ENCODE results near the gene OR2W3.

OR2W3 gene

GRCh38 chr1:247883346-247883745 is 12.0 kb upstream of the OR2W3 start:
- H3K9me3 ChIP-seq (ENCODE audit: insufficient read depth, low read depth, low read length) = peaks cover 30% of the 10 kb centered on the region
- H3K9ac ChIP-seq (ENCODE audit: low read depth, low read length) = no peak overlapping the region
- H3K4me3 ChIP-seq (ENCODE audit: low read length) = no peak overlapping the region
- no peaks in the 10 kb centered on the region for H3K4me1 ChIP-seq (ENCODE audit: insufficient read depth, low read length)
- no peak overlapping the region for H3K27ac ChIP-seq (ENCODE audit: low read length)
- H3K36me3 ChIP-seq (ENCODE audit: insufficient read depth, low read depth, low read length) = no peaks in the 10 kb centered on the region
- H3K27me3 ChIP-seq (ENCODE audit: insufficient read depth, low read length) = no peaks in the 10 kb centered on the region

- Histone ChIP-seq H3K9ac (ENCODE audit: low read depth, low read length) (no peak overlapping the region), H3K27ac (ENCODE audit: low read length) (no peak overlapping the region), H3K4me1 (ENCODE audit: insufficient read depth, low read length) (no peaks in the 10 kb centered on the region), H3K36me3 (ENCODE audit: insufficient read depth, low read depth, low read length) (no peaks in the 10 kb centered on the region), H3K4me3 (ENCODE audit: low read length) (no peak overlapping the region), H3K27me3 (ENCODE audit: insufficient read depth, low read length) (no peaks in the 10 kb centered on the region), H3K9me3 (ENCODE audit: insufficient read depth, low read depth, low read length) (peaks cover 25% of the 10 kb centered on the region)
Observed at GRCh38 chr1:247884797-247885413, 10.5 kb upstream of the OR2W3 start.

- Histone ChIP-seq H3K4me1 (ENCODE audit: insufficient read depth, low read length) (no peaks in the 10 kb centered on the region), H3K9ac (ENCODE audit: low read depth, low read length) (no peak overlapping the region), H3K36me3 (ENCODE audit: insufficient read depth, low read depth, low read length) (no peaks in the 10 kb centered on the region), H3K9me3 (ENCODE audit: insufficient read depth, low read depth, low read length) (peaks cover 38% of the 10 kb centered on the region), H3K27me3 (ENCODE audit: insufficient read depth, low read length) (no peaks in the 10 kb centered on the region), H3K27ac (ENCODE audit: low read length) (no peak overlapping the region), H3K4me3 (ENCODE audit: low read length) (no peak overlapping the region)
Observed at GRCh38 chr1:247895976-247896375, 589 bp downstream of the OR2W3 start.

DNA sequence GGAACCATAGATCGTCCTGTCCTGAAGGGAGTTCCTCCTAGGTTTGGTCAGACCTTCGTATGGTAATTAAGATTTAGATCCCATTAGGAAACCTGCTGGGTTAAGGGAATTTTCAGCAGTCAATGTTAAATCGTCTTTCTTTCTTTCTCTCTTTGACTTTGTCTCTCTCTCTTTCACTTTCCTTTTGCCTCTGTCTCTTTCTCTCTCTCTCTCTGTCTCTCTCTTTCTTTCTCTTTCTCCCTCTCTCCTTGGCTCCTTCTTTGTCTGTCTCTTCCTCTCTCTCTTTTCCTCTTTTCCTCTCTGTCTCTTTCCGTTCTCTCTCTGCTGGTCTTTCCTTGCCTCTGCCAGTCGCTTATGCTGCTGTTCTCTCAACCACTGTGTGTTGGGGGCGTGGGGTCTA is 8.7 kb downstream of the OR2W3 start:
- Histone ChIP-seq H3K27ac (ENCODE audit: low read length) (no peak overlapping the region), H3K9ac (ENCODE audit: low read depth, low read length) (no peak overlapping the region), H3K4me1 (ENCODE audit: insufficient read depth, low read length) (no peaks in the 10 kb centered on the region), H3K36me3 (ENCODE audit: insufficient read depth, low read depth, low read length) (no peaks in the 10 kb centered on the region), H3K4me3 (ENCODE audit: low read length) (no peak overlapping the region), H3K27me3 (ENCODE audit: insufficient read depth, low read length) (no peaks in the 10 kb centered on the region), H3K9me3 (ENCODE audit: insufficient read depth, low read depth, low read length) (peaks cover 40% of the 10 kb centered on the region)

DNA sequence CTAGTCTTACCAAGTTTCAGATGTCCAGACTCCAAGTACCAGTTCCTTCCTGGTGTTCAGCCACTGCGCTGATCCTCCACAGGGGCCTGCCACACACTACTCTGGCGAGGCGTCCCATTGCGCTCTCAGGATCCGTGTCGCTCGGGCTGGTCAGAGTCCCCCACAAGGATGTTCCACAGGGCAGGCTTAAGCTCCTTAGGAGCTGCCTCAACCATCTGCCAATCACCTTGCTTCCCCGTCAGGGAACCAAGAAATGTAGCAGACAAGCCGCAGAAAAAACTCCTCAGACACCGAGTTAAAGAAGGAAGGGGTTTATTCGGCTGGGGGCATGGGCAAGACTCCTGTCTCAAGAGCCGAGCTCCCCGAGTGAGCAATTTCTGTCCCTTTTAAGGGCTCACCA is 9.8 kb downstream of the OR2W3 start:
- peaks cover 39% of the 10 kb centered on the region for H3K9me3 ChIP-seq (ENCODE audit: insufficient read depth, low read depth, low read length)
- no peaks in the 10 kb centered on the region for H3K4me1 ChIP-seq (ENCODE audit: insufficient read depth, low read length)
- H3K9ac ChIP-seq (ENCODE audit: low read depth, low read length) = no peak overlapping the region
- no peaks in the 10 kb centered on the region for H3K36me3 ChIP-seq (ENCODE audit: insufficient read depth, low read depth, low read length)
- no peak overlapping the region for H3K27ac ChIP-seq (ENCODE audit: low read length)
- no peaks in the 10 kb centered on the region for H3K27me3 ChIP-seq (ENCODE audit: insufficient read depth, low read length)
- H3K4me3 ChIP-seq (ENCODE audit: low read length) = no peak overlapping the region

GRCh38 chr1:247905910-247906503 is 10.6 kb downstream of the OR2W3 start:
- Histone ChIP-seq H3K9me3 (ENCODE audit: insufficient read depth, low read depth, low read length) (peaks cover 46% of the 10 kb centered on the region), H3K27ac (ENCODE audit: low read length) (no peak overlapping the region), H3K4me3 (ENCODE audit: low read length) (no peak overlapping the region)

GRCh38 chr1:247906504-247907047 is 11.2 kb downstream of the OR2W3 start:
- Histone ChIP-seq H3K36me3 (ENCODE audit: insufficient read depth, low read depth, low read length) (no peaks in the 10 kb centered on the region), H3K27me3 (ENCODE audit: insufficient read depth, low read length) (no peaks in the 10 kb centered on the region), H3K9me3 (ENCODE audit: insufficient read depth, low read depth, low read length) (peaks cover 48% of the 10 kb centered on the region), H3K4me3 (ENCODE audit: low read length) (no peak overlapping the region), H3K9ac (ENCODE audit: low read depth, low read length) (no peak overlapping the region), H3K27ac (ENCODE audit: low read length) (no peak overlapping the region), H3K4me1 (ENCODE audit: insufficient read depth, low read length) (no peaks in the 10 kb centered on the region)

More at GRCh38 chr1:247905910-247906503, 10.6 kb downstream of the OR2W3 start:
- Histone ChIP-seq H3K9ac (ENCODE audit: low read depth, low read length) (no peak overlapping the region), H3K4me1 (ENCODE audit: insufficient read depth, low read length) (no peaks in the 10 kb centered on the region), H3K27me3 (ENCODE audit: insufficient read depth, low read length) (no peaks in the 10 kb centered on the region), H3K36me3 (ENCODE audit: insufficient read depth, low read depth, low read length) (no peaks in the 10 kb centered on the region)

DNA sequence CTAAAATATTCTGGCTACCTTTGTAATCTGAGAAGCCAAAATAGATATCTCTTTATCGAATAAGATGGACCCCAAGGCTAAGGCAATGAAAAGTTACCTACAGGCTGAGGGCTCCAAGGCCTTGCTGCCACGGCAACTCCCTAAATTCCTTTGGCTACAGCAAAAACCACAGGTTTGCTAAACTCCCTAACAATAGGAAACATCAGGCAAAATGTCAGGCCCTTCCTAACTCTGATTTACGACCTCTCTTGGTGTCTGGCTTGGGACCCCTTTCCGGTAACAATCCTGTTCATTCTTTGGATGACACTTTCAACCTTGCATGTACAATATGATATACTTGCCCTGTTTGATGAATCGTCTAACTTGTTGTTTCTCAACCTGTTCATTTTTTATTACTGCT is 13.4 kb downstream of the OR2W3 start:
- no peak overlapping the region for H3K4me3 ChIP-seq (ENCODE audit: low read length)
- no peaks in the 10 kb centered on the region for H3K4me1 ChIP-seq (ENCODE audit: insufficient read depth, low read length)
- H3K36me3 ChIP-seq (ENCODE audit: insufficient read depth, low read depth, low read length) = no peaks in the 10 kb centered on the region
- H3K27ac ChIP-seq (ENCODE audit: low read length) = no peak overlapping the region
- peaks cover 65% of the 10 kb centered on the region for H3K9me3 ChIP-seq (ENCODE audit: insufficient read depth, low read depth, low read length)
- H3K27me3 ChIP-seq (ENCODE audit: insufficient read depth, low read length) = no peaks in the 10 kb centered on the region
- no peak overlapping the region for H3K9ac ChIP-seq (ENCODE audit: low read depth, low read length)

- H3K36me3 ChIP-seq (ENCODE audit: insufficient read depth, low read depth, low read length) = no peaks in the 10 kb centered on the region
- H3K27ac ChIP-seq (ENCODE audit: low read length) = no peak overlapping the region
- H3K4me3 ChIP-seq (ENCODE audit: low read length) = no peak overlapping the region
- no peak overlapping the region for H3K9ac ChIP-seq (ENCODE audit: low read depth, low read length)
- H3K9me3 ChIP-seq (ENCODE audit: insufficient read depth, low read depth, low read length) = peaks cover 86% of the 10 kb centered on the region
- no peaks in the 10 kb centered on the region for H3K27me3 ChIP-seq (ENCODE audit: insufficient read depth, low read length)
- H3K4me1 ChIP-seq (ENCODE audit: insufficient read depth, low read length) = no peaks in the 10 kb centered on the region
Observed at GRCh38 chr1:247913786-247914185, 18.4 kb downstream of the OR2W3 start.

DNA sequence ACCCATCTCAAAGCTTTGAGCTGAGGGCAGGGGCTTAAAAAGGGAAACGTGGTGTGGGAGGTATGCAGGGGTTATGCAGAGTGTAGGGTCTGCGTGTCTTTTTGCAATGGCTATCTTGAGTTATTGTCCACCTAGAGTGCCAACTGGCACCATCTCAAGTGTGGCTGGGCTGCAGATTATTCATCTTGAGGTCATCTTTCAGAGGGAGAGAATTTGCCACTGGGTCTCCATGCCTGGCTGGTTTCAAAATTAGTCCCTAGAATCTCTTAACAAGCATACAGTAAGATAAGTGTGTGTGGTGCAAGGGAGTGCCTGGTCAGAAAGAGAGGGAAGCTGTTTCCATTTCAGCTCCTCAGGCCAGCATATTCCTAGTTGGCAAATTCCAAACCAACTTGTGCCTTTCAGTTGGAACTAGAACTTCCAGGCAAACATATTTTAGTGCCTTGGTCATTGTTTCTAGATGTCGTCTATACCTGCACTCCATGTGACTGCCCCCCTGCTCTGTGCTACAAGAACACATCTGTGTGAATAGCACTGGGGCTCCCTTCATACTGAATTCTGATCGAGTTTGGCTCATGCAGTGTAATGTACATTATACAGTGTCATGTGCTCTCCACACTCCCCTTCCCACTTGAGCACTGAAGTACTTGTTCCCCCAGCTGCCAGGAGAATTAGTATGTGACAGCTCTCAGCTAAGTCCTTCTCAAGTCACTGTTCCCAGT is 19.7 kb downstream of the OR2W3 start:
- Histone ChIP-seq H3K27me3 (ENCODE audit: insufficient read depth, low read length) (no peaks in the 10 kb centered on the region), H3K36me3 (ENCODE audit: insufficient read depth, low read depth, low read length) (no peaks in the 10 kb centered on the region), H3K9me3 (ENCODE audit: insufficient read depth, low read depth, low read length) (peaks cover 95% of the 10 kb centered on the region), H3K4me1 (ENCODE audit: insufficient read depth, low read length) (no peaks in the 10 kb centered on the region), H3K9ac (ENCODE audit: low read depth, low read length) (no peak overlapping the region), H3K27ac (ENCODE audit: low read length) (no peak overlapping the region), H3K4me3 (ENCODE audit: low read length) (no peak overlapping the region)

DNA sequence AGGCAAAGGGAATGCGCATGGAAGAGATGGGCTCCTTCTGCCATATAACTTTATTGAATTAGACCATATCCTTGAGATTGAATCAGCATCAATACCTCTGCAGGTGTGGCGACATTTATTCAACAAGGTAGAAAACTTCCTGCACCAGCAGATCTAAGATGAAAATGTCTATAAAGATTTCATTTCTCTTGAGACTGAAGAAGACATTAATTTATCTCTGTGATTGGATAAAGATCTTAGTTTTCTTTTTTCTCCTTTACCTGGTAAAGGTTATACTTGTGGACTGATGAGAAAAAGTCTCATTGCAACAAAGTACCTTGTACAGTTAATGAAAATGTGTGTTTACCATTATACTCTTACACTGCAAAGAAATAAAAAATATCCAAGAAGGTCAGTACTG is 24.6 kb downstream of the OR2W3 start, which contains the start of gene OR2T8:
TSS of gene OR2T8 (plus strand) at position 301 of the 400 bp plus-strand sequence. CDS start 766 bp downstream, outside the sequence.
- Histone ChIP-seq H3K4me1 (ENCODE audit: insufficient read depth, low read length) (no peaks in the 10 kb centered on the region), H3K9me3 (ENCODE audit: insufficient read depth, low read depth, low read length) (peaks cover 82% of the 10 kb centered on the region), H3K9ac (ENCODE audit: low read depth, low read length) (no peak within 1 kb of the TSS), H3K4me3 (ENCODE audit: low read length) (no peak within 1 kb of the TSS), H3K36me3 (ENCODE audit: insufficient read depth, low read depth, low read length) (no peaks in the 10 kb centered on the region), H3K27me3 (ENCODE audit: insufficient read depth, low read length) (no peaks in the 10 kb centered on the region), H3K27ac (ENCODE audit: low read length) (no peak within 1 kb of the TSS)

GRCh38 chr1:247923941-247924340 is 28.6 kb downstream of the OR2W3 start:
- no peaks in the 10 kb centered on the region for H3K36me3 ChIP-seq (ENCODE audit: insufficient read depth, low read depth, low read length)
- no peak overlapping the region for H3K27ac ChIP-seq (ENCODE audit: low read length)
- H3K27me3 ChIP-seq (ENCODE audit: insufficient read depth, low read length) = no peaks in the 10 kb centered on the region
- H3K9ac ChIP-seq (ENCODE audit: low read depth, low read length) = no peak overlapping the region
- peaks cover 74% of the 10 kb centered on the region for H3K9me3 ChIP-seq (ENCODE audit: insufficient read depth, low read depth, low read length)
- no peaks in the 10 kb centered on the region for H3K4me1 ChIP-seq (ENCODE audit: insufficient read depth, low read length)
- H3K4me3 ChIP-seq (ENCODE audit: low read length) = no peak overlapping the region

Data from iPS-20b (cell line).